Measurements from ENCODE around the gene PPP1R26. TPM values are rescaled to one million over a fixed set of nuclear protein-coding genes. Genes with fewer than 3 reads are reported as not detected.

Gene PPP1R26
- total and polyA plus RNA-seq, 2 of the 13 experiments (the other 11 are each of a cell fraction or from before 2014, with no cell fraction given) = 8.6 to 11.6 TPM

DNA sequence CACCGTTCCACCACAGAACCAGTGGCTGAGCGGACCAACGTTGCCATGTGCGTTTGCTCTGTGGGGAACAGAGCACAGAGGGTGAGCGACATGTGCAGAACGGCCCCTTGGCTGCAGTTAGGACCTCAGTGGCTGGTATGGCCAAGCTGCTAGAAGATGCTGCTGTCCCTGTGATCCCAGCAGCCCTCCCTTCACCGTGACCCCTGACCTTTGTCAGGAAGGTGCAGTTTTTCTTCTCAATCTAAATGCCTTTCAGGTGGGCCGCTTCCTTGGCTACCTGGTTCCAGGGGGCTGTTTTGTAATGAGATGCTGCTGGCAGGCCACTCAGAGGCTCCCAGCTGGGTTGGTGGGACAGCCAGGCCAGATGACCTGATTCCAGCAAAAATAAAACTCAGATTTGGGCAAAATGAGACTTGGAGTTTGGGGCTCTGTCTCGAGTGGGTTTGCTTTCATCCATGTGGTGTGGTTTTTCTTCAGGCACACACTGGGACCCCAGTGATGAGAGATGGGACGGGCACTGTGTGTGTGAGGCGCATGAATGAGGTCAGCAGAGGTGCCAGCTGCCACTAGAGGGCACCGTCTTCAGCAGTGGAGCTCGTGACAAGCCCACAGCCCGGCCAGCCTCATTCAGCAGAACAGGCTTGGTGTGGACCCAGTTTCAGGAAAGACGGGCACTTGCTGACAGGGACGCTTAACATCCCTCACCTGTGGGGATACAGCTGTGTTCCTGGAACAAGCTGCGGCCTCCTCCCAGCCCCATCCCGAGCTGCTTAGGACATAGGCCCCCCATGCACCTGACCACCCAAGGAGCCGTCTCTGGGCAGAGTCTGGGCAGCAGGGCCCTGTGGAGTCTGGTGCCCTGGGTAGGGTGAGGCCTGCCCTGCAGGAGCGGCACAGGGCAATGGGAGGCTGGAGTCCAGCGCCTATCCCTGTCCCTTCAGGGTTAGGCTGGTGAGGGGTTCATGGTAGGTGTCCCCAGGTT lies 25.0 kb downstream of the PPP1R26 start (continued):
- TF ChIP-seq, protein P1, sequence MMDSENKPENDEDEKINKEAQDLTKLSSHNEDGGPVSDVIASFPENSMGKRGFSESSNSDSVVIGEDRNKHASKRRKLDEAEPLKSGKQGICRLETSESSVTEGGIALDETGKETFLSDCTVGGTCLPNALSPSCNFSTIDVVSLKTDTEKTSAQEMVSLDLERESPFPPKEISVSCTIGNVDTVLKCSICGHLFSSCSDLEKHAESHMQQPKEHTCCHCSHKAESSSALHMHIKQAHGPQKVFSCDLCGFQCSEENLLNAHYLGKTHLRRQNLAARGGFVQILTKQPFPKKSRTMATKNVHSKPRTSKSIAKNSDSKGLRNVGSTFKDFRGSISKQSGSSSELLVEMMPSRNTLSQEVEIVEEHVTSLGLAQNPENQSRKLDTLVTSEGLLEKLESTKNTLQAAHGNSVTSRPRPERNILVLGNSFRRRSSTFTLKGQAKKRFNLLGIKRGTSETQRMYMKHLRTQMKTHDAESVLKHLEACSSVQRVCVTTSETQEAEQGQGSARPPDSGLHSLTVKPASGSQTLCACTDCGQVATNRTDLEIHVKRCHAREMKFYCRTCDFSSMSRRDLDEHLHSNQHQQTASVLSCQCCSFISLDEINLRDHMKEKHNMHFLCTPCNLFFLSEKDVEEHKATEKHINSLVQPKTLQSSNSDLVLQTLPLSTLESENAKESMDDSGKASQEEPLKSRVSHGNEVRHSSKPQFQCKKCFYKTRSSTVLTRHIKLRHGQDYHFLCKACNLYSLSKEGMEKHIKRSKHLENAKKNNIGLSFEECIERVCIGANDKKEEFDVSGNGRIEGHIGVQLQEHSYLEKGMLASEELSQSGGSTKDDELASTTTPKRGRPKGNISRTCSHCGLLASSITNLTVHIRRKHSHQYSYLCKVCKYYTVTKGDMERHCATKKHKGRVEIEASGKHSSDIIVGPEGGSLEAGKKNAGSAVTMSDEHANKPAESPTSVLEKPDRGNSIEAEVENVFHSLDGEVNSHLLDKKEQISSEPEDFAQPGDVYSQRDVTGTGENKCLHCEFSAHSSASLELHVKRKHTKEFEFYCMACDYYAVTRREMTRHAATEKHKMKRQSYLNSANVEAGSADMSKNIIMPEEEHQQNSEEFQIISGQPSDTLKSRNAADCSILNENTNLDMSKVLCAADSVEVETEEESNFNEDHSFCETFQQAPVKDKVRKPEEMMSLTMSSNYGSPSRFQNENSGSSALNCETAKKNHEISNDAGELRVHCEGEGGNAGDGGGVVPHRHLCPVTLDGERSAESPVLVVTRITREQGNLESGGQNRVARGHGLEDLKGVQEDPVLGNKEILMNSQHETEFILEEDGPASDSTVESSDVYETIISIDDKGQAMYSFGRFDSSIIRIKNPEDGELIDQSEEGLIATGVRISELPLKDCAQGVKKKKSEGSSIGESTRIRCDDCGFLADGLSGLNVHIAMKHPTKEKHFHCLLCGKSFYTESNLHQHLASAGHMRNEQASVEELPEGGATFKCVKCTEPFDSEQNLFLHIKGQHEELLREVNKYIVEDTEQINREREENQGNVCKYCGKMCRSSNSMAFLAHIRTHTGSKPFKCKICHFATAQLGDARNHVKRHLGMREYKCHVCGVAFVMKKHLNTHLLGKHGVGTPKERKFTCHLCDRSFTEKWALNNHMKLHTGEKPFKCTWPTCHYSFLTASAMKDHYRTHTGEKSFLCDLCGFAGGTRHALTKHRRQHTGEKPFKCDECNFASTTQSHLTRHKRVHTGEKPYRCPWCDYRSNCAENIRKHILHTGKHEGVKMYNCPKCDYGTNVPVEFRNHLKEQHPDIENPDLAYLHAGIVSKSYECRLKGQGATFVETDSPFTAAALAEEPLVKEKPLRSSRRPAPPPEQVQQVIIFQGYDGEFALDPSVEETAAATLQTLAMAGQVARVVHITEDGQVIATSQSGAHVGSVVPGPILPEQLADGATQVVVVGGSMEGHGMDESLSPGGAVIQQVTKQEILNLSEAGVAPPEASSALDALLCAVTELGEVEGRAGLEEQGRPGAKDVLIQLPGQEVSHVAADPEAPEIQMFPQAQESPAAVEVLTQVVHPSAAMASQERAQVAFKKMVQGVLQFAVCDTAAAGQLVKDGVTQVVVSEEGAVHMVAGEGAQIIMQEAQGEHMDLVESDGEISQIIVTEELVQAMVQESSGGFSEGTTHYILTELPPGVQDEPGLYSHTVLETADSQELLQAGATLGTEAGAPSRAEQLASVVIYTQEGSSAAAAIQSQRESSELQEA (CRISPR knock-in tag; IDR thresholded peaks at IDR 0.05; ENCODE audit: not compliant biosample characterization) = peak; percentile 30
- TF ChIP-seq SNAPC2 (CRISPR knock-in tag; IDR thresholded peaks at IDR 0.05) = no peak
- 0 out of 2 replicates have a peak, but pooled peaks have one; percentile 46 for TF ChIP-seq ZNF891 (CRISPR knock-in tag; IDR thresholded peaks at IDR 0.05)
- no peak for TF ChIP-seq MAFF (IDR thresholded peaks at IDR 0.05; ENCODE audit: low read depth, low read length)
- 0 out of 2 replicates have a peak, but pooled peaks have one; percentile 31 for TF ChIP-seq POLR2AphosphoS2 (IDR thresholded peaks at IDR 0.05; ENCODE audit: low read depth, low read length)
- TF ChIP-seq, protein P2, sequence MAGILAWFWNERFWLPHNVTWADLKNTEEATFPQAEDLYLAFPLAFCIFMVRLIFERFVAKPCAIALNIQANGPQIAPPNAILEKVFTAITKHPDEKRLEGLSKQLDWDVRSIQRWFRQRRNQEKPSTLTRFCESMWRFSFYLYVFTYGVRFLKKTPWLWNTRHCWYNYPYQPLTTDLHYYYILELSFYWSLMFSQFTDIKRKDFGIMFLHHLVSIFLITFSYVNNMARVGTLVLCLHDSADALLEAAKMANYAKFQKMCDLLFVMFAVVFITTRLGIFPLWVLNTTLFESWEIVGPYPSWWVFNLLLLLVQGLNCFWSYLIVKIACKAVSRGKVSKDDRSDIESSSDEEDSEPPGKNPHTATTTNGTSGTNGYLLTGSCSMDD (CRISPR knock-in tag; IDR thresholded peaks at IDR 0.05) = no peak
- TF ChIP-seq, protein P3, sequence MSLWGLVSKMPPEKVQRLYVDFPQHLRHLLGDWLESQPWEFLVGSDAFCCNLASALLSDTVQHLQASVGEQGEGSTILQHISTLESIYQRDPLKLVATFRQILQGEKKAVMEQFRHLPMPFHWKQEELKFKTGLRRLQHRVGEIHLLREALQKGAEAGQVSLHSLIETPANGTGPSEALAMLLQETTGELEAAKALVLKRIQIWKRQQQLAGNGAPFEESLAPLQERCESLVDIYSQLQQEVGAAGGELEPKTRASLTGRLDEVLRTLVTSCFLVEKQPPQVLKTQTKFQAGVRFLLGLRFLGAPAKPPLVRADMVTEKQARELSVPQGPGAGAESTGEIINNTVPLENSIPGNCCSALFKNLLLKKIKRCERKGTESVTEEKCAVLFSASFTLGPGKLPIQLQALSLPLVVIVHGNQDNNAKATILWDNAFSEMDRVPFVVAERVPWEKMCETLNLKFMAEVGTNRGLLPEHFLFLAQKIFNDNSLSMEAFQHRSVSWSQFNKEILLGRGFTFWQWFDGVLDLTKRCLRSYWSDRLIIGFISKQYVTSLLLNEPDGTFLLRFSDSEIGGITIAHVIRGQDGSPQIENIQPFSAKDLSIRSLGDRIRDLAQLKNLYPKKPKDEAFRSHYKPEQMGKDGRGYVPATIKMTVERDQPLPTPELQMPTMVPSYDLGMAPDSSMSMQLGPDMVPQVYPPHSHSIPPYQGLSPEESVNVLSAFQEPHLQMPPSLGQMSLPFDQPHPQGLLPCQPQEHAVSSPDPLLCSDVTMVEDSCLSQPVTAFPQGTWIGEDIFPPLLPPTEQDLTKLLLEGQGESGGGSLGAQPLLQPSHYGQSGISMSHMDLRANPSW (CRISPR knock-in tag; IDR thresholded peaks at IDR 0.05; ENCODE audit: borderline replicate concordance) = no peak
- no peak for TF ChIP-seq ZFP62 (CRISPR knock-in tag; IDR thresholded peaks at IDR 0.05)
- TF ChIP-seq, protein P4, sequence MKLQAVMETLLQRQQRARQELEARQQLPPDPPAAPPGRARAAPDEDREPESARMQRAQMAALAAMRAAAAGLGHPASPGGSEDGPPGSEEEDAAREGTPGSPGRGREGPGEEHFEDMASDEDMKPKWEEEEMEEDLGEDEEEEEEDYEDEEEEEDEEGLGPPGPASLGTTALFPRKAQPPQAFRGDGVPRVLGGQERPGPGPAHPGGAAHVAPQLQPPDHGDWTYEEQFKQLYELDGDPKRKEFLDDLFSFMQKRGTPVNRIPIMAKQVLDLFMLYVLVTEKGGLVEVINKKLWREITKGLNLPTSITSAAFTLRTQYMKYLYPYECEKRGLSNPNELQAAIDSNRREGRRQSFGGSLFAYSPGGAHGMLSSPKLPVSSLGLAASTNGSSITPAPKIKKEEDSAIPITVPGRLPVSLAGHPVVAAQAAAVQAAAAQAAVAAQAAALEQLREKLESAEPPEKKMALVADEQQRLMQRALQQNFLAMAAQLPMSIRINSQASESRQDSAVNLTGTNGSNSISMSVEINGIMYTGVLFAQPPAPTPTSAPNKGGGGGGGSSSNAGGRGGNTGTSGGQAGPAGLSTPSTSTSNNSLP (IDR thresholded peaks at IDR 0.05; ENCODE audit: low read depth, low read length) = no peak
- TF ChIP-seq ZC3H13 (CRISPR knock-in tag; IDR thresholded peaks at IDR 0.05) = no peak
- TF ChIP-seq, protein P5, sequence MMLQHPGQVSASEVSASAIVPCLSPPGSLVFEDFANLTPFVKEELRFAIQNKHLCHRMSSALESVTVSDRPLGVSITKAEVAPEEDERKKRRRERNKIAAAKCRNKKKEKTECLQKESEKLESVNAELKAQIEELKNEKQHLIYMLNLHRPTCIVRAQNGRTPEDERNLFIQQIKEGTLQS (CRISPR knock-in tag; IDR thresholded peaks at IDR 0.05) = no peak
- TF ChIP-seq HOXD1 (CRISPR knock-in tag; IDR thresholded peaks at IDR 0.05) = no peak
- no peak for TF ChIP-seq MAZ (IDR thresholded peaks at IDR 0.05; ENCODE audit: borderline replicate concordance, low read depth, low read length)
- TF ChIP-seq MAZ (CRISPR knock-in tag; IDR thresholded peaks at IDR 0.05; ENCODE audit: low read depth) = no peak

Data from HepG2 (cell line).